Neural cell (in vitro differentiated cells): ENCODE data around the gene GOLM1.

Experiments
- CTCF ChIP-seq: fragments of 450-650 bp; IDR thresholded peaks from 2 replicates; pipeline ENCODE4 v1.5.1; 2014; ENCODE audit warnings: antibody characterized with exemption, mild to moderate bottlenecking, moderate library complexity; ENCODE audit not compliant: poor library complexity, severe bottlenecking
- EP300 ChIP-seq: fragments of 450-650 bp; conservative IDR thresholded peaks from 2 replicates; pipeline ENCODE4 v1.6.1; 2014; ENCODE audit warnings: antibody characterized with exemption, mild to moderate bottlenecking, moderate library complexity; ENCODE audit not compliant: poor library complexity, severe bottlenecking
- EZH2 ChIP-seq: fragments of 200-600, 300-800 bp; shearing (Covaris generic), sonication (generic); IDR thresholded peaks from 2 replicates; pipeline ENCODE4 v1.6.1; 2014; ENCODE audit warnings: antibody characterized with exemption, low read length, borderline replicate concordance, mild to moderate bottlenecking; ENCODE audit not compliant: insufficient read depth, poor library complexity, severe bottlenecking
- MXI1 ChIP-seq: fragments of 450-650 bp; conservative IDR thresholded peaks from 2 replicates; pipeline ENCODE4 v1.6.1; 2014; ENCODE audit warnings: antibody characterized with exemption, mild to moderate bottlenecking; ENCODE audit not compliant: poor library complexity, severe bottlenecking
- RAD21 ChIP-seq: fragments of 450-650 bp; conservative IDR thresholded peaks from 2 replicates; pipeline ENCODE4 v1.6.1; 2014; ENCODE audit warnings: antibody characterized with exemption, mild to moderate bottlenecking, moderate library complexity
- SMC3 ChIP-seq: fragments of 450-650 bp; conservative IDR thresholded peaks from 2 replicates; pipeline ENCODE4 v1.6.1; 2014; ENCODE audit warnings: antibody characterized with exemption, mild to moderate bottlenecking, moderate library complexity; ENCODE audit not compliant: poor library complexity
- TAF1 ChIP-seq: IDR thresholded peaks from 2 replicates; pipeline ENCODE4 v1.6.1; 2012; ENCODE audit warnings: low read depth

- TF ChIP-seq CTCF (no peak), EZH2 (no peak), SMC3 (no peak), EP300 (no peak), RAD21 (no peak), TAF1 (no peak), MXI1 (no peak)
Observed at GRCh38 chr9:85995599-85995998, 103.8 kb downstream of the GOLM1 start.
